ENCODE data around the gene TMEM86A.

The TMEM86A gene

GRCh38 chr11:18726040-18726439, 27.5 kb downstream of the TMEM86A start, which contains the start of gene IGSF22:
Gene IGSF22, minus strand, starts transcription at chr11:18726188. Its CDS starts 1,952 bp downstream, at chr11:18724236.
- no peak for DNase-seq (ENCODE audit: low read depth in 2 of 2)

- DNase-seq (ENCODE audit: low read depth in 2 of 2): no peak
Measured at GRCh38 chr11:18727479-18728236, 29.1 kb downstream of the TMEM86A start.

- DNase-seq (ENCODE audit: low read depth in 2 of 2): no peak
Measured at GRCh38 chr11:18728658-18729057, 30.1 kb downstream of the TMEM86A start.

- no peak for DNase-seq (ENCODE audit: low read depth in 2 of 2)
Measured at GRCh38 chr11:18729426-18729825, 30.8 kb downstream of the TMEM86A start.

- no peak for DNase-seq (ENCODE audit: low read depth in 2 of 2)
Measured at GRCh38 chr11:18730020-18730419, 31.4 kb downstream of the TMEM86A start.

- no peak for DNase-seq (ENCODE audit: low read depth in 2 of 2)
Measured at GRCh38 chr11:18731441-18731840, 32.9 kb downstream of the TMEM86A start.

GRCh38 chr11:18731949-18732821, 33.6 kb downstream of the TMEM86A start:
- peak; percentile 30 to 31 for DNase-seq (ENCODE audit: low read depth in 2 of 2)

GRCh38 chr11:18733202-18733601, 34.6 kb downstream of the TMEM86A start:
- no peak for DNase-seq (ENCODE audit: low read depth in 2 of 2)

- DNase-seq (ENCODE audit: low read depth in 2 of 2): no peak
Measured at GRCh38 chr11:18736590-18737148, 38.1 kb downstream of the TMEM86A start.

- DNase-seq (ENCODE audit: low read depth in 2 of 2): no peak
Measured at GRCh38 chr11:18737642-18738041, 39.1 kb downstream of the TMEM86A start.

GRCh38 chr11:18739685-18740084, 41.1 kb downstream of the TMEM86A start:
- no peak for DNase-seq (ENCODE audit: low read depth in 2 of 2)

- no peak for DNase-seq (ENCODE audit: low read depth in 2 of 2)
Measured at GRCh38 chr11:18741783-18742182, 43.2 kb downstream of the TMEM86A start.

- no peak for DNase-seq (ENCODE audit: low read depth in 2 of 2)
Measured at GRCh38 chr11:18743365-18743764, 44.8 kb downstream of the TMEM86A start.

- DNase-seq (ENCODE audit: low read depth in 2 of 2): no peak
Measured at GRCh38 chr11:18743900-18744514, 45.4 kb downstream of the TMEM86A start.

GRCh38 chr11:18745251-18745650, 46.7 kb downstream of the TMEM86A start:
- no peak for DNase-seq (ENCODE audit: low read depth in 2 of 2)

- DNase-seq (ENCODE audit: low read depth in 2 of 2): no peak
Measured at GRCh38 chr11:18748766-18749365, 50.3 kb downstream of the TMEM86A start.

GRCh38 chr11:18749681-18750319, 51.2 kb downstream of the TMEM86A start:
- DNase-seq (ENCODE audit: low read depth in 2 of 2): no peak

- no peak for DNase-seq (ENCODE audit: low read depth in 2 of 2)
Measured at GRCh38 chr11:18750944-18751343, 52.4 kb downstream of the TMEM86A start.

- DNase-seq (ENCODE audit: low read depth in 2 of 2): no peak
Measured at GRCh38 chr11:18752502-18752901, 53.9 kb downstream of the TMEM86A start.

GRCh38 chr11:18754308-18754707, 55.7 kb downstream of the TMEM86A start:
- no peak for DNase-seq (ENCODE audit: low read depth in 2 of 2)
